HL-60 (cell line): ENCODE results near the gene ENPP7.

Experiments used
- DNase-seq, 2 experiments: peaks; one replicate each; pipeline ENCODE4 v3.0.0-alpha.2; 2010 to 2020; ENCODE audit warnings: low read depth in 1 of 2, low spot score in 1 of 2
- H3K27ac ChIP-seq: fragments of 250-450 bp; sonication (Bioruptor Pico); replicated peaks from 2 replicates; pipeline ENCODE4 v1.5.1; 2020; ENCODE audit warnings: mild to moderate bottlenecking, moderate library complexity
- H3K27me3 ChIP-seq: fragments of 250-450 bp; sonication (Bioruptor Pico); 2 replicates; pipeline ENCODE4 v1.5.1; 2021; ENCODE audit warnings: mild to moderate bottlenecking, moderate library complexity; ENCODE audit not compliant: insufficient read depth, poor library complexity, severe bottlenecking
- H3K4me3 ChIP-seq: replicated peaks from 2 replicates; pipeline ENCODE4 v1.5.1; 2011; ENCODE audit warnings: mild to moderate bottlenecking, control low read depth, low read length; ENCODE audit not compliant: insufficient read depth
- CTCF ChIP-seq: IDR thresholded peaks from one replicate; pipeline ENCODE4 v1.5.1; 2011; ENCODE audit warnings: low read length, control low read depth, inconsistent platforms; ENCODE audit not compliant: insufficient read depth
- GABPA ChIP-seq: IDR thresholded peaks from 2 replicates; pipeline ENCODE4 v1.6.1; 2012; ENCODE audit warnings: low read depth
- POLR2AphosphoS5 ChIP-seq: IDR thresholded peaks from 2 replicates; pipeline ENCODE4 v1.6.1; 2012; ENCODE audit warnings: low read depth
- REST ChIP-seq: IDR thresholded peaks from 2 replicates; pipeline ENCODE4 v1.6.1; 2012; ENCODE audit warnings: low read depth; ENCODE audit not compliant: insufficient replicate concordance
- SPI1 ChIP-seq: IDR thresholded peaks from 2 replicates; pipeline ENCODE4 v1.6.1; 2012; ENCODE audit warnings: low read depth, mild to moderate bottlenecking, borderline replicate concordance

The ENPP7 gene

GRCh38 chr17:79785900-79786810 lies 55.4 kb downstream of the ENPP7 start:
- Histone ChIP-seq H3K27me3 (peaks cover 36% of the 10 kb centered on the region), H3K4me3 (no peak overlapping the region), H3K27ac (no peak overlapping the region)
- TF ChIP-seq CTCF = no peak
- no peak for TF ChIP-seq GABPA
- no peak for TF ChIP-seq SPI1
- no peak for TF ChIP-seq REST
- no peak for TF ChIP-seq POLR2AphosphoS5
- no peak for DNase-seq

- no peak overlapping the region for H3K4me3 ChIP-seq
- H3K27me3 ChIP-seq = peaks cover 46% of the 10 kb centered on the region
- no peak for DNase-seq
- H3K27ac ChIP-seq = no peak overlapping the region
- no peak for TF ChIP-seq REST
- no peak for TF ChIP-seq CTCF
- TF ChIP-seq SPI1 = no peak
- TF ChIP-seq GABPA = no peak
- TF ChIP-seq POLR2AphosphoS5 = no peak
These were observed 56.3 kb downstream of the ENPP7 start for GRCh38 chr17:79786930-79787643.

GRCh38 chr17:79788455-79788854 lies 57.7 kb downstream of the ENPP7 start:
- DNase-seq = no peak
- TF ChIP-seq GABPA (no peak), CTCF (no peak), REST (no peak), SPI1 (no peak), POLR2AphosphoS5 (no peak)
- peaks cover 56% of the 10 kb centered on the region for H3K27me3 ChIP-seq

More at GRCh38 chr17:79788455-79788854, 57.7 kb downstream of the ENPP7 start:
- Histone ChIP-seq H3K4me3 (no peak overlapping the region), H3K27ac (no peak overlapping the region)
